GM23248 (cell line): ENCODE results near the gene ADCYAP1R1.

Source experiments
- EZH2 ChIP-seq: fragments of 200-600 bp; sonication (generic); IDR thresholded peaks from 2 replicates; pipeline ENCODE4 v1.6.1; 2018; ENCODE audit warnings: antibody characterized with exemption, mild to moderate bottlenecking; ENCODE audit not compliant: insufficient read depth, poor library complexity, severe bottlenecking
- EZH2phosphoT487 ChIP-seq: fragments of 200-600 bp; sonication (generic); IDR thresholded peaks from 2 replicates; pipeline ENCODE4 v1.6.1; 2018; ENCODE audit warnings: antibody characterized with exemption, moderate library complexity, mild to moderate bottlenecking, low read depth; ENCODE audit not compliant: insufficient read depth

- TF ChIP-seq EZH2phosphoT487: no peak
- no peak for TF ChIP-seq EZH2
Observed at GRCh38 chr7:31093282-31093681, 41.2 kb downstream of the ADCYAP1R1 start.
